Measurements from ENCODE around the gene ZC2HC1B.
"Not testable (repeated sequence)": the region's sequence is repeated elsewhere in the genome, so short reads cannot be mapped to it uniquely, and the experiment has no call there.

ZC2HC1B gene

DNA sequence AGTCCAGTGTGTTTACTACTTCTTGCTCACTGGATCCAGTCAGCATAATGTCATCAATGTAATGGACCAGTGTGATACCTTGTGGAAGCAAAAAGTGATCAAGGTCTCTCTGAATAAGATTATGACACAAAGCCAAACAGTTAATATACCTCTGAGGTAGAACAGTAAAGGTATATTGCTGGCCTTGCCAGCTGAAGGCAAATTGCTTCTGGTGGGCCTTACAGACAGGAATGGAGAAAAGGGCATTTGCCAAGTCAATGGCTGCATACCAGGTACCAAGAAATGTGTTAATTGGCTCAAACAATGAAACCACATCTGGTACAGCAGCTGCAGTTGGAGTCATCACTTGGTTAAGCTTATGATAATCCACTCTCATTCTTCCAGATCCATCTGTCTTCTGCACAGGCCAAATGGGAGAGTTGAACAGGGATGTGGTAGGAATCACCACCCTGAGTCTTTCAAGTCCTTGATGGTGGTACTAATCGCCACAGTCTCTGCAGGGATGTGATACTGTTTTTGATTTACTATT lies 7.0 kb downstream of the ZC2HC1B start:
- DNase-seq: not testable (repeated sequence)

DNA sequence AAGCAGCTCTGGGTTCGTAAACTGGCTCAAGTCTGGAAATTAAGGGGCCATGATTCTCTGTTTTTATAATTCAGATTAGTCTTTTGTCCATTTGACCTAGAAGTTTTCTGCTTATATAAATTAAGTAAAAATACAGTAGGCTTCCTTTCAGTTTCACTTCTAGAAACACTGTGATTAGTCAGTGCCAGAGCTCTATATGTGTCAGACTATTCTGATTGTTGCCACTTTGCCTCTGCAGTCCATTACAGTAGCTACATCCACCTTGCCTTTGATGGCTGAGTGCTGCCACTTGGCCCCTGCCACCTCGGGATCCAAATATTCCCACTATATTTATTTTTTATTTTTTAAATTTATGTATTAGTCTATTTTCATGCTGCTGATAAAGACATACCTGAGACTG lies 7.9 kb downstream of the ZC2HC1B start:
- DNase-seq: no peak

DNA sequence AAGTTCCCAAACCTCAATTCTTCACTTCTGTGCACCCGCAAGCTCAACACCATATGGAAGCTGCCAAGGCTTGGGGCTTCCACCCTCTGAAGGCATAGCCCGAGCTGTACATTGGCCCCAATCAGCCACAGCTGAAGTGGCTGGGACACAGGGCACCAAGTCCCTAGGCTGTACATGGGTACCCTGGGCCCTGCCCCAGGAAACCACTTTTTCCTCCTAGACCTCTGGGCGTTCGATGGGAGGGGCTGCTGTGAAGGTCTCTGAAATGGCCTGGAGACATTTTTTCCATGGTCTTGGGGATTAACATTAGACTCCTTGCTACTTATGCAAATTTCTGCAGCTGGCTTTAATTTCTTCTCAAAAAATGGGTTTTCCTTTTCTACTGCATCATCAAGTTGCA lies 9.3 kb downstream of the ZC2HC1B start:
- DNase-seq: not testable (repeated sequence)

DNA sequence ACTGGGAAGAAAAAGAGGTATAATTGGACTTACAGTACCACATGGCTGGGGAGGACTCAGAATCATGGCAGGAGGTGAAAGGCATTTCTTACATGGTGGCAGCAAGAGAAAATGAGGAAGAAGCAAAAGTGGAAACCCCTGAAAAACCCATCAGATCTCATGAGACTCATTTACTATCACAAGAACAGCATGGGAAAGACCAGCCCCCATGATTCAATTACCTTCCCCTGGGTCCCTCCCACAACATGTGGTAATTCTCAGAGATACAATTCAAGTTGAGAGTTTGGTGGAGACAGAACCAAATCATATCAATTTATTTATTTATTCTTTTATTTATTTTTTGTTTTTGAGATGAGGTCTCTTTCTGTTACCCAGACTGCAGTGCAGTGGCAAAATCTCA lies 10.2 kb downstream of the ZC2HC1B start:
- DNase-seq: not testable (repeated sequence)

DNA sequence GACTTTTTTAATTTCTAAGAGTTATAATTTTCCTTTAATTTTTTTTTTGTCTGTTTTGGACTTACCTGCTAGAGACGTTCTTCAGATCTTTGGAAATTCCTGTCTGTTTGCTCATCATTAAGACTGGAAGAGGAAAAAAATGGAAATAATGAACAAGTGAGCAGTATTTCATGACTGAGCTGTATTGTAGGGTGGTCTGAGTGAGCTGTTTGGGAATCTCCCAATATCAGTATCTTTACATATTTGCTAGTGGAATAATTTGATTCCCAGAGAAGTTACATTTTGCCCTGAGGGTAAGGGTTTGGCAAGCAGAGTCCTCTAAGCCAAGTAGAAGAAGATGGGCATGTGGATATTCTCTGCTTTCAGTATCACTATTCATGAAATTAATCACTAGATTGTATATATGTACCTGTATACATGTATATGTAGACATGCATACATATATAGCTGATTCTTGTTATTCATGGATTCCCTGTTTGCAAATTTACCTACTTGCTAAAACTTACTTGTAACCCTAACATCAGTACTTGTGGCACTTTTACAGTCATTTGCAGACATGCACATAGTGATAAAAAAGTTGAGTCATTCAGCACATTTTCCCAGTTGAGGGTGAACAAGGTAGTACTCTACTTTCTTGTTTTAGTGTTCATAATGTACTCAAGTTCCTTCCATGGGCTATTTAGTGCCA lies 13.5 kb downstream of the ZC2HC1B start:
- DNase-seq: no peak

DNA sequence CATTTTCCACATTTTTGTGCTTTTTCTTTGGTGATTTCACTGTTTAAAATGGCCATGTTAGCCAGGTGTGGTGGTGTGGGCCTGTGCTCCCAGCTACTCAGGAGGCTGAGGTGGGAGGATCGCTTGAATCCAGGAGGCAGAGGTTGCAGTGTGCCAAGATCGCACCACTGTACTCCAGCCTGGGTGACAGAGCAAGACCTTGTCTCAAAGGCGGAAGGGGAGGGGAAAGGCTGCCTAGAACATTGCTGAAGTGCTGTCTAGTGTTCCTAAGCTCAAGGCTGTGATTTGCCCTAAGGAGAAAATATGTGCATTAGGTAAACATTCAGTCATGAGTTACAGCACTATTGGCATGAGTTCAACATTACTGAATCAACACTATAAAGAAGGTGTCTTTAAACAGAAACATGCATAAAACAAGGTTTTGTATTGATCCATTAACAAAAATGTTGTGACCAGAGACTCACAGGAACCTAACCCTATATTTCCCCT lies 14.0 kb downstream of the ZC2HC1B start:
- DNase-seq: no peak

DNA sequence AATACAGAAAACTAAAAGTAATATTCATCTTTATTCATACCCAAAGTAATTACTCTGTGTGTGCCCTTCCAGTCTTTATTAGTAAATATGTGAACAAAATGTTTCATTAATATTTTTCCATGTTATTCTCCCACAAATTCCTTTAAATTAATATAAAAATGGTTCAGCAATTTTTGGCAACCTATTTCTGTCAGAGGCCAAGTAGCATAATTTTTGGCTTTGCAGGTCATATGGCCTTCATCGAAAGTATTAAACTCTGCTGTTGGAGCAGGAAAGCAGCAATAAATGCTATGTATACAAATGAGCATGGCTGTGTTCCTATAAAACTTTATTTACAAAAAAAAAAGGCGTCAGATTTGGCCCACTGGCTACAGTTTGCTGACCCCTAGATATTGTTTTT lies 16.1 kb downstream of the ZC2HC1B start:
- no peak for DNase-seq

DNA sequence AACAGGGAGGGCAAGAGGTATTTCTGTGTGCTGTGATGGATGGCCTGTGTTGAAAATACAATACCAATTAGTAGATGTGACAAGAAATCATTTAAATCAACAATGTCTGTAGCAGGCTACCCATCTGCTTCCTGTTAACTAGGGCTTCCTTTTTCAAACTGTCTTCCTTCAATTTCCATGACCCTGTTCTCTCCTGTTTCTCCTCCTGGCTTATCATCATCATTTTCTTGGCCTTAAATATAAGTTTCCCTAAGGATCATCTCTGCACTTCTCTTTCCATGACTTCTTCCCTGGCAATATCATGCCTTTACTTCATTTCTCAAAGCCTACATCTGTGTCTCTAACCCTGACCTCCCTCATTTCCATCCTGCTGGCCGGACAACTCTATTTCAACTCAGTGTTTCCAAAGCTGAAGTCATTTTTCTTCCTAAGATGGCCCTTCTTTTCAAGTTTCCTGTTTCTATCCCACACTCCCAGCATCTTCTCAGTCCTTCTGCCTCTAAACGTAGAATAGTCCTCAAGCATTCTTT lies 18.2 kb downstream of the ZC2HC1B start:
- DNase-seq: no peak

DNA sequence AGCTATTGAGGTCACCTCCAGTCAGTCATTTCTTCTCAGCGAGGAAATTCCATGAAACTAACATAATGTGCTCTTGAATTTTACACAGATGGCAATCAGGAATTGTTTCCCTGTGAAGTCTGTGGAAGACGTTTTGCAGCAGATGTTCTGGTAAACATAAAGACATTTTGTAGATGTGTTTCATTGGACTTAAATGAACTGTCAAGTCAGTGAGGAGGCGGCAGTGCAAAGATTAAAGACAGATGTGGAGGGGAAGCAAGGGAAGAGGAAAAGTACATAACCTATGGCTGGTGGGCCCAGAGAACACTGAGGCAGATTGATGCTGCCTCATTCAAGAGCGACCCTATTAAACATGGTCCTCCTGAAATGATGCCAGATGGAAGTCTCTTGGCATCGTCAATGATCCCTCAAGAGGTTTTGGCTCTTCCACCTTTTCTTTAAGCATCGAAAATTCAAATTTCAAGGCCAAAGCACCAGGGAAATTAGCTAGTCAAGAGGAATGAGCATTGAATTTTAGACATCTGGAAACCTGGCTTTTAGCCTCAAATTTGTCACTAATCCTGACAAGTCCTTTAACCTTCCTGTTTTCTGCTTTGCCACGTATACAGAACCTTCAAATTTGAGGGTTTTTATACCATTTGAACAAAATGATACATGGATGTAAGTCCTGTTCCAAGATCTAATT lies 20.1 kb downstream of the ZC2HC1B start:
- DNase-seq: no peak

DNA sequence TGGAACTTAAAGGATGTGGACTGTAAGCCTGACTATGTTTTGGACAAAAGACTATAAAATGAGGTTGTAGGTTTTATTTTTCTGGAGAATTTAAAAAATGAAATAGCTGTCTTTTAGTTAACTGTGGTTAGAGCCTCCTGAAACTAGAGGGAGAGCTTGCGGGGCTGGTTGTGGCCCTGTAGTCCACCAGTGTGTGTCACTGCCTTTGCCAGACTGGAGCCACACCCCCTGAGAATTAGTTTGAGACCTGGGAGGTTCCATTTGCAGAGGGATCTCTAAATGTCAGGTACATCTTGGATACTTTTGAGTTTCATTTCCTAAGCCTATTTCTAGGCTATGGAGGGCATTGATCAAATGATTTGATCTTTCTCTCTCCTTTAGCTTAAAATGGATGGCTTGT lies 20.8 kb downstream of the ZC2HC1B start:
- no peak for DNase-seq

DNA sequence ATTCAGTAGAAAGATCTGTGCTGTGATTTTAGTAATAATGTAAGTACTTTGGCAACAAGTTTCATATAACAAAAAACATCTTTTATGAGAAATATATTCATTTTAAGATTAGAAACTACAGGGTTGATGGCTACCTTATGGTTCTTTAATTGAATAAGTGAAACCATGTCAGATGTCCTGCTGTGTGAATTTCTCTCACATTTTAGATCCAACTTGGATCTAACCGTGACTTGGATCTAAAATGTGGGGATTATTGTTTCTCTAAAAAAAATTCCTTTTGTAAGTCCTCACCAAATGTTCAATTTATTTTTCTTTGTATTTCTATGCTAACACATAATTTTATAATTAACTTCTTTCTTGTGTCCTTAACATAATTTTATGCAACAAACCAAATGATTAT lies 30.4 kb downstream of the ZC2HC1B start:
- DNase-seq: no peak

DNA sequence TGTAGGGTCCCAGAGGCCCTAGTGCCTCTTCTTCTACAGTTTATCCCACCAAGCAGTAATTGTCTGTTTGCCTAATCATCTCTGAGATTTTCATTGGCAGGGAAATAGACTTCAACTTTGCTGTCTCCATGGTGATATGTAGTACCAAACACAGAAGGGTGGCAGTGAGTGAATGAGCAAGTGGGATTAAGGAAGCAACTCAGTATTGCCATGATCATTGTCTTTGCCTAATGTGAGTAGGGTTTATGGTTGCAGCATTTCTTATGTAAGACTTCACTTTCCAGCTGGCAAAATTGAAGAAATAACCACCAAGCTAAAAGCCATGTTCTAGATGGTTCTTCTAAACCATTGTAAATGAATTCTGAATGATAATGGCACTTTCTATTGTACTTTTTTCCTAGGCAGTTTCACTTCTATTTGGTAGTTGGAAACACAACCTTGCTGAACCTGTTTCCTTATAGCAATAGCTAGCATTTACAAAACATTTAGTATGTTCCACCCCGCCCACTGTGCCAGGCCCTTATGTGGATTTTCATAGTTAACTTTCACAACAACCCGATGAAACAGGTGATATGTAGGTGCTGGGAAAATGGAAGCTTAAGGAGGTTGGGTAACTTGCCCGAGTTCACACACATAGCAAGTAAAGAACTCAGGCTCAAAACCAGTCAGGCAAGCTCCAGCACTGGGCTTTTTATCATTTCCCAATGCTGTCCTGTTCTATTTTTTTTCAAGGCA lies 32.0 kb downstream of the ZC2HC1B start:
- DNase-seq: no peak

DNA sequence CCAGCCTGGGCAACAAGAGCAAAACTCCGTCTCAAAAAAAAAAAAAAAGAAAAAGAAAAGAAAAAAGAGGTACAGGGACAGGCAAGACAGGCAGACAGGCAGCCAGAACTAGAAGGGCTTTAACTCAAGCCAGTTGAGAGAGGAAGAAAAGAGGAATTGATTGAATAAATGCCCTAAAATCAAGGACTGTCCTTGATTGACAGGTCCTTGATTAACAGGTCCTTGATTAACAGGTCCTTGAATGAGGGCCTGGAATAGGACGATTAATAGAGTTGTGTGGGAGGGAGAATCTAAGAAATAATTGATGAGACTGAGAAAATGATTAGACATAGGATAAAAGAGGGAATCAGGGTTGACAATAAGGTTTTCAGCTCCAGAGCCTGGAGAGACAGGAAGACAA lies 36.1 kb downstream of the ZC2HC1B start:
- no peak for DNase-seq

DNA sequence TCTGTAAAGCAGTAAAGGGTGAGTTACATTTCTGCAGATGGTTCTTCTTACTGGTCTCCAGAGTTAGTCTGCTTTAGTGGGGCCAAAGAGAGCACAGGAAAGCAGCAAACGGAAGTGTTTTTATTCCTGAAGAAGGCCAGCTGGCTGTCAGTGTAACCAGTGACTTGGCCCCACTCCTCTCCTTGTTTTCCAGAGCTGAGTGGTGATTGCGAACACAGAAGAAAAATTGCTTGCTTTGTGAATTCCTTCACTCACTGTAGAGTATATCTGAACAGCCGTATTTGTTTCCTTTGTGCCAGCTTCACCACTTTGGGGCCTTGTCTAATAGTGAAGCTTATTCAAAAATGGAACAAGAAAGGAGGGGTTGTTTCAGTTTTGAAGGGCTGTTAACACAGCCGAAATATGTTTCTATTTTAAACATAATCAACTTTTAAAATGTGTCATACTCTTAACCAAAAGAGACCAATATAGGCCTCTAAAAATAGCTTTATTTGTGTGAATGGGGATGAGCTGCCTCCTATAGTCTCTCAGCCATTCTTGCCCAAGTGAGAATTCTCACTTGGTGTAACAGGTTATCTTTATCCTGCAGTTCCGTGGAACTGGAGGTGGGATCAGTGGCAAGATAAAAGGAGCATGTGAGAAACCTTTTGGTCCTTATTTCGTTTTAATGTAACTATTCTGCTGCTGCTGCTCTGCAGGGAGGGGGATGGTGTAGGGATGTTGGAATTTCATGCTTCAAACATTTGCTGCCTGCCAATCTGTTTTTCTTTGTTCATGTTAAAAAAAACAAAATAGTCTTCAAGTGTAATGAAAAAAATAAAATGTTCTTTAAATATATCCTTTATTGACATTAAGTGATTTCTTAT lies 37.8 kb downstream of the ZC2HC1B start:
- no peak for DNase-seq

DNA sequence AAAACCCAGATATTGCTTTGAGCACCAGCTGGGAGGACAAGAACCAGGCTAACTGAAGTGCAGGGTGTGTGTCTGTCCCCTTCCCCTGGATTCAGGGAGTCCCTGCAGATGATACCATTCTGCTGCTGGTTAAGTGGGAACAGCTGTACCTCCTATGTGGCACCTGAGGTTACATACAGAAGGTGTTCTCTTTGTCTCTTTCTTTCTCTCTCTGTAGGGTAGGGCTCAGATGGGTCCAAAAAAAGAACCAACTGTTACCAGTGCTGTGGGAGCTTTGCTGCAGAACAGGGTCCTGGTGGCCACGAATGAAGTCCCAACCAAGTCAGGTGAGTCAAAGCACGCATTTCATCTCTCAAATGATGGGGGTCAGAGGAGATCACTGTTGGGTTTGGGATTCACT lies 38.6 kb downstream of the ZC2HC1B start:
- no peak for DNase-seq

DNA sequence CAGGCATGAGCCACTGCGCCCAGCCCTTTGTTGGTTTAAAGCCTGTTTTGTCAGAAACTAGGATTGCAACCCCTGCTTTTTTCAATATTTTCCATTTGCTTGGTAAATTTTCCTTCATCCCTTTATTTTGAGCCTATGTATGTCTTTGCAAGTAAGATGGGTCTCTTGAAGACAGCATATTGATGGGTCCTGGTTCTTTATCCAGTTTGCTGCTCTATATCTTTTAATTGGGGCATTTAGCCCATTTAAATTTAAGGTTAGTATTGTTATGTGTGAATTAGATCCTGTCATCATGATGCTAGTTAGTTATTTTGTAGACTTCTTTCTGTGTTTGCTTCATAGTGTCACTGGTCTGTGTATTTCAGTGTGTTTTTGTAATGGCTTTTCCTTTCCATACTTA lies 46.8 kb downstream of the ZC2HC1B start:
- no peak for DNase-seq

DNA sequence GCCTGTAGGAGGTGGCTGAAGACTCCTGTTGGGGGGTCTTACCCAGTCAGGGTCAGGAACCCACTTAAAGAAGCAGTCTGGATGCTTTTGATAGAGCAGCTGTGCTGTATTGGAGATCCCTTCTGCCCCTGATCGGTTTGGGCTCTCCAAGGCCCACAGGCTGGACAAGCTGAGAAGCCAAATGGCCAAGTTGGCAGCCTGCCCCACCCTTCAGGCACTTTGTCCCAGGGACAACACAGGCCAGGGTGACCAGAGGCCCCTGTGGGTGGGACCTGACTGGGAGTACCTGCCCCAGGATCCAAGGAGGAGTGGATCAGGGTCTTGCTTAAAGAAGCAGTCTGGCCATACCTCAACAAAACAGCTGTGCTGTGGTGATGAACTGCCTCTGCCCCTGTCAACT lies 48.4 kb downstream of the ZC2HC1B start:
- DNase-seq: no peak

DNA sequence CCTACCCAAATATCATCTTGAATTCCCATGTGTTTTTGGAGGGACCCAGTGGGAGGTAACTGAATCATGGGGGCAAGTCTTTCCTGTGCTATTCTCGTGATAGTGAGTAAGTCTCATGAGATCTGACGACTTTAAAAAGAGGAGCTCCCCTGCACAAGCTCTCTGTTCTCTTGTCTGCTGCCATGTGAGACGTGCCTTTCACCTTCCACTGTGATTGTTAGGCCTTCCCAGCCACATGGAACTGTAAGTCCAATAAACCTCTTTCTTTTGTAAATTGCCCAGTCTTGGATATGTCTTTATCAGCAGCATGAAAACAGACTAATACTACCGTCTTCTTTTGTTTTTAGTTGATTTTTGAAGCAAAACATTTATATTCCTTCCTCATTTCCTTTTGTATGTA lies 52.8 kb downstream of the ZC2HC1B start:
- not testable (repeated sequence) for DNase-seq

DNA sequence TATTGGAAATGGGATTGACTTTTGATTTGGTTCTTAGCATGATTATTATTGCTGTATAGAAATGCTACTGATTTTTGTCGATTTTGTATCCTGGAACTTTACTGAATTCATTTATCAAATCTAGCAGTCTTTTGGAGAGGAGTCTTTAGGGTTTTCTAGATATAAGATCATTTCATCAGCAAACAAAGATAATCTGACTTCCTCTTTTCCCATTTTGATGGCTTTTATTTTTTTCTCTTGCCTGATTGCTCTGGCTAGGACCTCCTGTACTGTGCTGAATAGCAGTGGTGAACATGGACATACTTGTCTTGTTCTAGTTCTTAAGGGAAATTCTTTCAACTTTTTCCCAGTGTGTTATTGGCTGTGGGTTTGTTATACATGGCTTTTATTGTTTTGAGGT lies 64.6 kb downstream of the ZC2HC1B start:
- DNase-seq: no peak

DNA sequence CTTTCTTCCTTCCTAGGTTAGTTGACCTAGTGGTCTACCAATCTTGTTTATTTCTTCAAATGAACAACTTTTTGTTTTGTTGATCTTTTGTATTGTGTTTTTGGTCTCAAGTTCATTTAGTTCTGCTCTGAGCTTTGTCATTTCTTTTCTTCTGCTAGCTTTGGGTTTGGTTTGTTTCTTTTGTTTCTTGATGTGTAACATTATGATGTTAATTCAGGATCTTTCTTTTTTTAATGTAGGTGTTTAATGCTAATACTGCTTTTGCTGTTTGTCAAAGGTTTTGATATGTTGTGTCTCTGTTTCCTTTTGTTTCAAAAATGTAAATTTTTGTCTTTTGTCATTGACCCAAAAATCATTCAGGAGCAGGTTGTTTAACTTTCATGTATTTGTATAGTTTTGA lies 65.7 kb downstream of the ZC2HC1B start:
- no peak for DNase-seq

DNA sequence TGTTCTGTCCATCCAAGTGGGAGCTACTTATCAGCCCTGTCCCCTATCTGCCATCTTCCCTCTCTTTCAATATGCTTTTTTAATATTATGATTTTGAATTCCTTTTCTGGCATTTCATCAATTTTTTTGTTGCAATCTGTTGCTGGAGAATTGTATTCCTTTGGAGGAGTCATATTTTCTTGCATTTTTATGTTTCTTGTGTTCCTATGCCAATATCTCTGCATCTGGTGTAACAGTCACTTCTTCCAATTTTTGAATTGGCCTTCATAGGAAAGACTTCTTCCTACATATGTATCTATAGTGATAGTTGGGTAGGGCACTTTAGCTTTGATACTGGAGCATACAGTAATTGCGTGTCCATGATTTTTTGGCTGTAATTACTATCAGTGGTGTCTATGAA lies 70.1 kb downstream of the ZC2HC1B start:
- DNase-seq: no peak

DNA sequence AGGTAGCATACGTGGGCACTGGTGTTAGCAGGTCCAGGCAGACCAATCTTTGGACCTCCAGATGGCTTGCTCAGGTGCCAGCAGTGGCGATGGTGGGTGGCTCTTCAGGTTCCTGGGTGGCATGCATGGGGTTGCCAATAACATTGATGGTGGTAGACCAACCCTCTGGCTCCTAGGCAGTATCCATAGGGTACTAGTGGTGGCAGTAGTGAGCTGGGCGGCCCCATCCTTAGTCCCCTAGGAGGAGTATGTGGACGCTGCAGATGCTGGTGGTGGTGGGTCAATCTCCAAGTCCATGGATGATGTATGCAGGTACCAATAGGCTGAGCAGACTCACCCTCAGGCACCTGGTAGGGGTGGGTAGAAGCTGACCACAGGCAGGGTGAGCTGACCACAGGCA lies 70.6 kb downstream of the ZC2HC1B start:
- DNase-seq: no peak

Data from T1000 (cell line).